A673 (cell line): ENCODE results near the gene MUC12.

Experiments
- EZH2 ChIP-seq: fragments of 200-600 bp; sonication (generic); IDR thresholded peaks from 2 replicates; pipeline ENCODE4 v1.6.1; 2017; ENCODE audit warnings: borderline replicate concordance, low read depth, mild to moderate bottlenecking, mixed read lengths, antibody characterized with exemption, low read length; ENCODE audit not compliant: poor library complexity, severe bottlenecking
- TF ChIP-seq, protein P1 (sequence below): fragments of 300-800, 200-600 bp; sonication (generic); conservative IDR thresholded peaks from 2 replicates; pipeline ENCODE4 v1.5.1; 2017; ENCODE audit warnings: low read depth, mild to moderate bottlenecking, antibody characterized with exemption, low read length, moderate library complexity, mixed read lengths

DNA sequence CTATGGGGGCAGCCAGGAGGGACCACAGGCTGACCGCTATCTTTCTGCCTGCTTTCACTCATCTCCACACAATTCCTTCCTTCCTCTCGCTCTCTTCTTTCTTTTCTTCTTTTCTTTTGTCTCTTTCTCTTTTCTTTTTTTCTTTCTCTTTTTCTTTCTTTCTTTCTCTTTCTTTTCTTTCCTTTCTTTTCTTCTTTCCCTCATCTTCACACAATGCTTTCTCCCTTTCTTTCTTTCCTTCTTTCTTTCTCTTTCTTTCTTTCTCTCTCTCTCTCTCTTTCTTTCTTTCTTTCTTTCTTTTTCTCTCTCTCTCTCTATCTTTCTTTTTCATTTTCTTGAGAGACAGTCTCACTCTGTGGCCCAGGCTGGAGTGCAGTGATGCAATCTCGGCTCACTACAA is 6.8 kb upstream of the MUC12 start:
- TF ChIP-seq, protein P1, sequence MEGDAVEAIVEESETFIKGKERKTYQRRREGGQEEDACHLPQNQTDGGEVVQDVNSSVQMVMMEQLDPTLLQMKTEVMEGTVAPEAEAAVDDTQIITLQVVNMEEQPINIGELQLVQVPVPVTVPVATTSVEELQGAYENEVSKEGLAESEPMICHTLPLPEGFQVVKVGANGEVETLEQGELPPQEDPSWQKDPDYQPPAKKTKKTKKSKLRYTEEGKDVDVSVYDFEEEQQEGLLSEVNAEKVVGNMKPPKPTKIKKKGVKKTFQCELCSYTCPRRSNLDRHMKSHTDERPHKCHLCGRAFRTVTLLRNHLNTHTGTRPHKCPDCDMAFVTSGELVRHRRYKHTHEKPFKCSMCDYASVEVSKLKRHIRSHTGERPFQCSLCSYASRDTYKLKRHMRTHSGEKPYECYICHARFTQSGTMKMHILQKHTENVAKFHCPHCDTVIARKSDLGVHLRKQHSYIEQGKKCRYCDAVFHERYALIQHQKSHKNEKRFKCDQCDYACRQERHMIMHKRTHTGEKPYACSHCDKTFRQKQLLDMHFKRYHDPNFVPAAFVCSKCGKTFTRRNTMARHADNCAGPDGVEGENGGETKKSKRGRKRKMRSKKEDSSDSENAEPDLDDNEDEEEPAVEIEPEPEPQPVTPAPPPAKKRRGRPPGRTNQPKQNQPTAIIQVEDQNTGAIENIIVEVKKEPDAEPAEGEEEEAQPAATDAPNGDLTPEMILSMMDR = no peak
- TF ChIP-seq EZH2 = no peak
